Activated T-cell treated with anti-CD3 and anti-CD28 coated beads, Interleukin-2, amount 50 U/mL, for 1 hour (primary cell): ENCODE data around the gene SPACA4.

Experiments
- DNase-seq: peaks from one replicate; pipeline ENCODE4 v3.0.0-alpha.2; 2020

SPACA4 gene

DNA sequence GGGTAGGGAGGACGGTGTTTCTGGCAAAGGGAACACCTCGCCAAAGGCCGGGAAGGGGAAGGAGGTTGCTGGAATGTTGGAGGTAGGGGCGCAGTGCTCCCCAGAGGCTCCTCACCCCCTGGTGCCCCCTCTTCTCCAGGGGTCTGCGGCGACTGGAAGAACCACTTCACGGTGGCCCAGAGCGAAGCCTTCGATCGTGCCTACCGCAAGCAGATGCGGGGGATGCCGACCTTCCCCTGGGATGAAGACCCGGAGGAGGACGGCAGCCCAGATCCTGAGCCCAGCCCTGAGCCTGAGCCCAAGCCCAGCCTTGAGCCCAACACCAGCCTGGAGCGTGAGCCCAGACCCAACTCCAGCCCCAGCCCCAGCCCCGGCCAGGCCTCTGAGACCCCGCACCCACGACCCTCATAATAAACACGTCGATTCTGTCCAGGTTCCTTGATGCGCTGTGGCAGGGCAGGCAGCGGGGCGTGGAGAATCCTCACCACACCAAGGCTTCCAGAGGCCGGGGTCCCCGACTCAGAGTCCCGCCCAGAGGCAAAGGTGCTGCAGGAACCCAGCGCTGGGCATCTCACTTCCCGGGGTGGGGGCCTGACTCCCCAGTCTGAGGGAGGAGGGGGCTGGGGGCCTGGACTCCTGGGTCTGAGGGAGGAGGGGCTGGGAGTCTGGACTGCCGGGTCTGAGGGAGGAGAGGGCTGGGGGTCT lies 7.4 kb upstream of the SPACA4 start:
- DNase-seq, result no peak

DNA sequence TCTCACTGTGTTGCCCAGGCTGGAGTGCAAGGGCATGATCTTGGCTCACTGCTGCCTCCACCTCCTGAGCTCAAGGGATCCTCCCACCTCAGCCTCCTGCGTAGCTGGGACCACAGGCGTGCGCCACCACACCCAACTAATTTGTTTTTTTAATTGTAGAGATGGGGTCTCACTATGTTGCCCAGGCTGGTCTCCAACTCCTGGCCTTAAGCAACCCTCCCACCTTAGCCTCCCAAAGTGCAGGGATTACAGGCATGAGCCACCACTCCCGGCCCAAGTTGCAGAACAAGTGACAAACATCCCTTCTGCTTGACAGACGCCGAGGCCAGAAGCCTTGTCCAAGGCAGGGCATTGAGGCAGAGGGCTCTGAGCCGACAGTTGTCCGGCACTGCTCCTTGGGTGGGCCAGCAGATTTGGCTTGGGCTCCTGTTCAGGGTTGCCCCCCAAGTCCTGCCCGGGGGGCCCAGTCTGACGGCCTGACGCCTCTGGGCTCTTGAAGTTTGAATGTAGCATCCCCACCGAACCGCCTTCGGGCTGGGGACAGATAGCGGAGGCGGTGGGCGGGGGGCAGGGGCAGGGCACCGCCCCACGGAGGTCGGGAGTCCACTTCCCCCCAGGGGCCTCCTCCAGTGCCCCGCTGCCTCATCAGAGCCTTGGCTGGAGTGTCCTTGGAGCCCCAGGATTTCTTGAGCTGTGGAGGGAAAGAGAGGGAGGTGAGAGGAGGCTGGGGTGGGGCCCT lies 5.7 kb upstream of the SPACA4 start:
- DNase-seq, result no peak

DNA sequence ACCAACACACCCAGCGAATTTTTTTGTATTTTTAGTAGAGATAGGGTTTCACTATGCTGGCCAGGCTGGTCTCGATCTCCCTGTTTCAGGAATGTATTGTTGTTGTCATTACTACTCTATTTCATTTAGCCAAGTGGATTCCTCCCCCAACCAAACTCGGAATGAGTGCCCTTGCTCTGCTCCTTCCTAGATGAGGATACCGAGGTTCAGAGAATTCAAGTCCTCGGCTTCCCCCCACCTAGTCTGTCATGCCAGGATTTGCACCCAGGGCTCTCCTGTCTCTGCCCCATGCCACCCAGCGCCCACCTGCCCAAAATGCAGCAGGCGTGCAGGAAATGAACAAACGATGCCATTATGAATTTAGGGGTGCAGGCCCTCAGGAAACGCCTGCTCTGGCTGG lies 3.5 kb upstream of the SPACA4 start:
- DNase-seq, result no peak

DNA sequence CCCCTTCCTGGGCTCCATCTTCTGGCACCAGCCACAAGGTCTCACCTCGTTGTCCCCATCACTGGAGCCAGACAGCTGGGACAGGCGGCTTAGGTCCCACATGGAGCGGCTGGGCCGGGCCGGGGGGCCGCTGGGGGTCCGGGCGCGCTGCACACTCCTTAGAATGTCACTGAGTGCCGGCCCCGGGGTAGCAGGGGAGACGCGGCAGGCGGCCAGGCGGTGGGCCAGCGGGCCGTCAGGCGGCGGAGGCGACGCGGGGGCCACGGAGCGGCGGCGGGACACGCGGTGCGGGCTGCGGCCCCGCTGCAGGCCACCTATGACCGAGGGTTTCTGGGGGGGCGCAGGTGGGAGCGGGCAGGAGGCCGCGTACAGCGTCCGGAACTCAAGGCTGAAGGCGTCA lies 3.1 kb upstream of the SPACA4 start:
- no peak for DNase-seq

DNA sequence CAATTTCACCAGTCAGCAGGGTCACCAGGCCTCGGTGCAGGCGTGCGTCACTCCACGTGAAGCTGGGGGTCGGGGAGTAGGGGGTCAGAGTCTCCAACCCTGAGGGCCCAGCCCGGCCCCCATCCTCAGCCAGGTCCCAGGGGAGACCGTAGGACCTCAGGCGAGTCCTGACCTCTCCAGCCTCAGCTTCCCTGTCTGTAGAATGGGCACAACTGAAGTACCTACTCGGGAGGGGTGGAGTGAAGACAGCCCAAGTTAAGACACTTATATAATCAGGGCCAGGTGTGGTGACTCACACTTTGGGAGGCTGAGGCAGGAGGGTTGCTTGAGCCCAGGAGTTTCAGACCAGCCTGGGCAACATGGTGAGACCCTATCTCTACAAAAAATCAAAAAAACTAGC lies 2.7 kb upstream of the SPACA4 start:
- DNase-seq, result no peak

DNA sequence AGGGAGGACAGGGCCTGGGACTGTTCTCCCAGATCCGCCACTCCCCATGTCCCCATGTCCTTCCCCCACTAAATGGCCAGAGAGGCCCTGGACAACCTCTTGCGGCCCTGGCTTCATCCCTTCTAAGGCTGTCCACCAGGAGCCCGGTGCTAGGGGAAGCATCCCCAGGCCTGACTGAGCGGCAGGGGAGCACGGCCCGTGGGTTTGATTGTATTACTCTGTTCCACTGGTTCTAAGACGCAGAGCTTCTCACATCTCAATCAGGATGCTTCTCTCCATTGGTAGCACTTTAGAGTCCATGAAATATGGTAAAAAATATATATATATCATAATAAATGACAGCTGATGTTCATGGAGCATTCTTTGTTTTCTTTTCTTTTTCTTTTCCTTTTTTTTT lies 815 bp downstream of the SPACA4 start:
- DNase-seq, result no peak

DNA sequence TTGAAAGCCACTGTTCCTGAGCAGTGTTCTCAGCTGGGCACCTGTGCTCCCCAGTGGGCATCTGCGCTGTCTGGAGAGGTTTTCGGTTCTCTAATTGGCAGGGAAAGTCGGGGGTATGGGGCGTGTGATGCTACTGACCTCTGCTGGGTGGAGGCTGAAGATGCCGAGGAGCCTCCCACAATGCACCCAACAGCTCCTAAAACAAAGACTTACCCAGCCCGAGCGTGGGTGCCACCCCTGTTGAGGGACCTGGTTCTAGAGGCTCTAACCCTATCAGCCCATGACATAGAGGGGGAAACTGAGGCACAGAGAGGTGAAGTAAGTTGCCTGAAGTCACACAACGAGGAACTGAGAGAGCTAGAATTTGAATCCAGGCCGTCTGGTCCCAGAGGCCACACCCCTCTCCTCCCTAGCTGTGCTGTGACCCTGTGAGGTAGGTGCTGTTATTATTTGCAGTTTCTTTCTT lies 2.3 kb downstream of the SPACA4 start:
- peak; percentile 60 for DNase-seq

DNA sequence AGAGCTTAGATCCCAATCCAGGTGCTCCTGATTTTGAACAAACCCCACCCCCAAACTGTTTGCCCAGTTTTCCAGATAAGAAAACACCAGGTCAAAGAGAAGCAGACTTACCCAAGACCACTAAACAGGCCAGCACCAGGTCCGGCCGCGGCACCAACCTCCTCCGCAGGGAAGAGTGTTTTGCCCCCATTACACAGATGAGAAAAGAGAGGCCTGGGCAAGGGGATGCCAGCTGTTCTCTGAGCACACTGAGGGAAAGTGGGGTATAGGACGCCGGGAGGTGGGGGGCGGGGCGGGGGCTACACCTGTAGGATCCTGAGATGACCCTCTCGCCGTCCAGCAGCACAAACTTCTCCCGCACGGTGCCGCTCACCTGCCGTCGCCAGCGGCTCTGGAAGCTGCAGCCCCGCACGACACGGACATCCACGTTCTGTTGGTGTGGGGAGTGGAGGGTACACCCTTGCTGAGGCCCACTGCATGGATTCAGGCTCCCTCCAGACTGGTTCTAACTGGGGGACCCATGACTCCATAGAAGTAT lies 3.1 kb downstream of the SPACA4 start:
- no peak for DNase-seq

DNA sequence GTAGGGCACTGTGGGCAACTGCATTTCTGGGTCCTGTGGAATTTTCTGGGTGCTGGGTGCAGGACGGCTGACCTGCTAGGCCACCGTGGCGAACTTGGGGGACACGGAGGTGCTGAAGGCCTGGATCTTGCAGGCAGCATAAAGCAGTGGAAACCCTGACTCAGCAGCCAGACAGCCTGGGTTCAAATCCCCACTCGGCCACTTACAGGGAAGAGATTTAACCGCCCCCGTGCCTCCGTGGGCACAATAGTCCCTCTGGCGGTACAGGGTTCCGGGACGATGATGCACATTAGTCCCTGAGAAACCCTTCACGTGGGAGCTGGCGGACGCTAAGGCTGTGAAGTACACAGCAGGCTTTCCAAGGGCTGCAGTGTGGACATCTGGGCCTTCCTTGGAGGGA lies 5.3 kb downstream of the SPACA4 start:
- no peak for DNase-seq

DNA sequence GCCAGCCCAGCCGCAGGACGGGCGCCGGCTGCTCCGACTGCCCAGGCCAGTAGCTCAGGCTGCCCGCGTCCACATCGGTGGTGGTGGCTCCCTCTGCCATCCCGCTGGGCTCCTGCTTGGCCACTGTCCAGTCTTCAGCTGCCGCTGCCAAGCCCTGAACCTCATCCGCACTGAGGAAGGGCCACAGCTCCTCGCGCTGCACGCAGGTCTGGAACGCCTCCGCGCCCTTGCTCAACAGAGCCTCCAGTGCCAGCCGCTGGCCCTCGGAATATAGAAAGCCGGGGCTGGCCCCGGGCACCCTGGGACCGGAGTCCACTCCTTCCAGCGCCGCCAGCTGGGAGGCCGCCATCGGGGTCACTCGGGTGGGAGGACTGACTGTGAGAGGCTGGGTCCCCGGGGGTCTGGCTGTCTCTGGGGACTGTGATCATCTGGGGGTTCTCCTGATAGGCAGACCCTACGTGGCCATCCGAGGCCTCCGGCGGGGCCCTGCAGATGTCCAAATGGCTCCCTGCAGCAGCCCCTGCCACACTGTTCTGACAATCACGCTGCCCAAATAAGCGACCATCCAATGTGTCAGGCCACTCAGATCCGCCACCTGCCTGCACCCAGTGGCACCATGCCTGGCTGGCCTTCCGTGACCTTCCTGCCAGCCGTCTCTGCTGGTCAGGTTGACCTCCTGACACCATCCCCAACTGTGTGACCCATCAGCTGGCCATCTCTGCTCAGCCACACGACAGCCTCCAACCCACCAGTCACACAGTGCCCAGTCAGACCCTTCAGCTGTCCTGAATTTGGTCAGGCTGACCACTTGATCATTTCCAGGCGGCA lies 6.7 kb downstream of the SPACA4 start:
- DNase-seq, result no peak

DNA sequence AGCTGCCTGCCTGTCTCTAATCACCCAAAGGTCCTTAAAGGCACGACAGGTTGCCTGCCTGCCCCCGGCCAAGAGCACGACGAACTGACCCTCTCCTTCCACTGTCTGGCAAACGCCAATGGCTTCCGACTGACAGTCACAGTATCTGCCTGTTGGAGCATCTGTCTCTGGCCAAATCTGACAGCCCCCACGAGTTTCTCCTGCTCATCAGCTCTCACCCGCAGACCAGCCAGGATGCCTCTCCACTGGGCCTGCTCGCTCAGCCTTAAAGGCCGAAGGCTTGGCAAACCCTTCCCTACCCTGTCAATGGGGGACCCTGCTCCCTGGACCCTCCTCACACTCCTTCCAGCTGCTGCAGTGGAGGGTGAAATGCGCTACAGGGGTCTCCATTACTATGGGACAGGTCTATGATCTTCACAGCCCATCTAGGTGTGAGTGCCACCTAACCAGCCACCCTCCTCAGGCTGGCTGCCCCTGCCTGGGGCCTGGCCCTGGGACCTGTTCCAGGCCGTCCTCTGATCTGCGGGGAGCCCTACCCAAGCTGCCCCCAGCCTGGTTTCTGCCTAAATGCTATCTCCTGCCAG lies 7.4 kb downstream of the SPACA4 start:
- DNase-seq, result no peak

DNA sequence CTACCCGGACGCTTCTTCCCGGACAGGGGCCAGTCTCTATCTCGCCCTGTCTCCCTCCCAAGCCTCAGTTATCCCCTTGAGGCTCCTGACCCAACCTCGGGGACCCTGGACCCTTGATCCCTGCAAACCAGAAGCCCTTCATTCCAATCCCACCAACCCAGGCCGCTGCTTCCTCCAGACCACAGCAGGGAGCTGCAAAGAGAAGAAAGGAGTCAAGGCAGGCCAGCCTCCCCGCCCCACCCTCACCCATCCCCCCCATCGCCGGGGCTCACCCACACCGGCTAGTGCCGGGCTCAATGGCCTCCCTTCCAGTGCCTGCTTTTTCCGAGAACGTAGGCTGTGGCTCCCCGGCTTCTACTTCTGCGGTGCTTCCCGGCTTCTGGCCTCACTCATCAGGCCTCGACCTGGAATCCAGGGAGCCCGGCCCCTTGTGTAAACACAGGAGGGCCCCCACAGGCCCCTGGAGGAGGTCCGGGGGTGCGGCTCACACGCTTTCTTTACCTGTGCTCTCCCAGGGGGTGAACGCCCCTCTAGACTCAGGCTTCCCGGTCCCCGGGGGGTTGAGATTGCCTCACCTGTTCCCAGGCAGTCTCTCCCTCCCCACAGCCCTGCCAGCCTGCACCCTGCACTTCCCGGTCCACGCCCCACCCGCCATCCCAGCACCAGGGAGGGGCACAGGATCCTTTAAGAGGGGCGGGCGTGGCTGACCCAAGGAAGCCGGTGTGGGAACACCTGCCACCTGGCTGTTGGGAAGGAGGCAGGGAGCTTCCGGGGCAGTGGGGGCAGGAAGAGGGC lies 8.1 kb downstream of the SPACA4 start, which contains the start of gene FAM83E:
Gene FAM83E (minus strand): TSS at position 641 of the 795 bp plus-strand sequence. CDS start 1,704 bp downstream, outside the sequence.
- no peak for DNase-seq

DNA sequence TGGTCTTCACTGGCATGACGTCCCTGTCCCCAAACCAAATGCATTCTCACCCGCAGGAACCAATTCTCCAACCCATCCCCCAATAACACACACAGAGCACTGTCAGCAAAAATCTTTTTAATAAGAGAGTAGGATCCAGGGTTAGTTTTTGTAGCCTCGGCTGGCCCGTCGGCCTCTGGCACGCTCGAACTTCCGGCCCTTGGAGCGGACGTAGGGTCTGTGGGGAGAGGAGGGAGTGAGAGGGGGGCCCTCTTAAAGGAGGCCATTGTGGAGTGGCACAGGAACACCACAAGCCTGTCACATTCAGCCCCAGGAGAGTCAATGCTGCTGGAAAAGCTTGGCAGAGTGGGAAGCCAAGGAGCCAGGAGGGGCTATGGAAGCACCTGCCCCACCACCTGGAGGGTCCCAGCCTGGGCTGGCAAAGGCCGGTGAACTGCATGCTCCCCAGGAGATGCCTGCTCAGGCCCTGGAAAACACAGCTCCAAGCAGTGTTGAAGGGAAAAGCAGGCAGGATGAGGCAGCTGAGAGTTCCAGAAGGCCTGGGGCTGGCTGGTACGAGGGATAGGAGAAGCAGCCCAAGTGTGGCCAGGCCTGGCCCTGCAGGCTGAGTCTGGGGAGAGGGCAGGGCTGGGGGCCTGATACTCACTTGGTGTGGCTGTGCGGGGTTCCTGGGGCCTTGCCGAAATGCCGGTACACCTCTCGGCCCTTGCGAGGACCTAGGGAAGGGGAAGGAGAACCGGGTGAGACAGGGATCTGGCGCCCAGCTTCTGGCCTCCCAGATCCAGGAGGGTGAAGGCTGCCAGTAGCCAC lies 8.9 kb downstream of the SPACA4 start:
- DNase-seq, result no peak

DNA sequence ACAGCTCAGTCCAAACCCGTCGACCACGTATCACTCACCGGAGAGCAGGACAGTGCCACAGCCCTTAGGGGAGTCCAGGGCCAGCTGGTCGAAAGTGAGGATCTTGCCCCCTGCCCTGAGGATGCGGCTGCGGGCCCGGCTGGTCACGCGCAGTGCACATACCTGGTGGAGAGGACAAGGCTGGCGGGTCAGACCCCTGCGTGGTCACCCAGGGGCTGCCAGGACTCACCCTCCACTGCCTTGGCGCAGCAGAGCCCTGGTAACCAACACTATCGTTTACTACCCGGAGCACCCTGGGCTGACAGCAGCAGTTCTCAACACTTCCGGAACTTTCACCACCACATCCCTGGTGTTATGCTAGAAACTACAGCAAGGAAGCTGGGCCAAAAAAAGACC lies 9.5 kb downstream of the SPACA4 start:
- DNase-seq, result no peak

DNA sequence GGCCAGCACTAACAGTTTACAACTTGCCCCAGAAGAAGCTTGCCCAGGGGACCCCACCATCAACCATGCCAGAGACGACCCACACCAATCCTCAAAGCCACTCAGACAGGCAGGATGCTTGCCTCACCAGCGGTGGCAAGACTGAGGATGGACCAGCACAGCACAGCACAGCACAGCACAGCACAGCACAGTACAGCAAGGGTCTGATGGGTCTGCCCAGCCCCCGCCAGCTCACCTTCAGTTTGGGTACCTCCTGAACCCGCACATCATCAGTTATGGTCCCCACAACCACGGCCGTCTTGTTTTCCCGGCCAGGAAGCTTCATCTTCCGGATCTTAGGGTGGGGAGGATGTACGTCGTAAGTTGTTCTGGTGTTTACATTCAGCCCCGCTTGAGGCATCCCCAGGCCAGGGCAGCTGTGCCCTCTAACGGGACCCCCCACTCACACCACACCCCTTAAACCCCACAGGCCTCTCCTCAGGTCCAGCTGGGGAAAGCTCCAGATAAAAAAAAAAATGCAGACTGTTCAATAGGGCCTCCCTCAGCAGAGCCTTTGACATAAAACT lies 10.0 kb downstream of the SPACA4 start:
- DNase-seq, result no peak

DNA sequence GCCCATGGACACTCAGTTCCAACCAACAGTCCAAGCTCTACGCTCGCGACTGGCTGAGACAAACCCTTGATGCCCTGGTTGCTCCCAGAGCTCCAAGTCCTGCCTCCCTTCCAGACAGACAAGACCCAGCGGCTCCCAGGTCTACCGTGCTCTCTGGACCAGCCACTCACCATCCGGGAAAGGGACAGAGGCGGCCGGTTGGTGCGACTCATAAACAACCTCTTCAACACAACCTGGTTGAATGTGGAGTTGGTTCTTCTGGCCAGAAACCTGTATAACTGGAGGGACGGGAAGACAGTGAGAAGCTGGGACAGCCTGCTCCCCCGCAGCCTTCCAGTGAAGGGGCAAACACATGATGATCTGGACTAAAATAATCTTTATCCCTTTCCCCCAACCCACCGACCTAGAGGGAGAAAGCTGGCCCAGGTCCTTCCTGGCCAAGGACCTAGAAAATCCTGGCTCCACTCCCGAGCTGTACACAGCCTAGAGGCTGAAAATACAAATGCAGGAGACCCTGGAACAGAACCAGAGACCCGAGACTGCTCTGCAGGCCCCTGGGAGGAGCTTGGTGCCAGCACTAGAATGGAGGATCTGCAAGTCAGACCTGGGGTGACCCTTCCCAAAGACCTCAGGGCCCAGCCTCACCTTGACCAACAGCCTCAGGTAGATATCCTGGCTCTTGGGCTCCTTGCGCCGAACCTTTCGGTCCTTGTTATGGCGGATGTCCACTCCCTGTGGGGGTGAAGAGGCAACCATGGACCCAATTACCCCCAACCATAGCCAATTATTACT lies 10.8 kb downstream of the SPACA4 start:
- DNase-seq, result no peak

DNA sequence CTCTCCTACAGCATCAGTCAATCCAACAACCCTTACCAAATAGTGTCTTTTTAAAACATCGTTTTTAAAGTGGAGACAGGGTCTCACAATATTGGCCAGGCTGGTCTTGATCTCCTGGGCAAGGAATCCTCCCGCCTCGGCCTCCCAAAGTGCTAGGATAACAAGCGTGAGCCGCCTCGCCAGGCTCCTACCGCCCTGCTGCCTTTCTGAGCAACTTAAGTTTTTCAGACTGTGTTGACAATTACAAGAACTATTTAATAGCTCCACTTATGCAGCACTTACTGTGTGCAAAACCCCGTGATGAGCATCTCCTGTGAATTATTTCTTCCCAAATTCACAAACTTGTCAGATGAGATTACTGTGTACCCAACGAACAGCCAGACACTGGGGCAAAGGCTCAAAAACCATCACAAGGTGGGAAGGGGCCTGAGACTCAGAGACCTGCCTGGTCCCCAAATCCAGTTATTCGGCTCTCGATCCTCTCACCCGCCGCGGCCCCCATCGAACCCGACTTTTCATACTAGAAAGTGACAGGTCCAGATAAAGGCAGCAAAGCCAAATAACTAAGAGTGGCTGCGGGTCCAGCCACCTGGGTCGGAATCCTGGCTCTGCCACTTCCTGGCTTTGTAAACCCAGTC lies 11.9 kb downstream of the SPACA4 start:
- no peak for DNase-seq

DNA sequence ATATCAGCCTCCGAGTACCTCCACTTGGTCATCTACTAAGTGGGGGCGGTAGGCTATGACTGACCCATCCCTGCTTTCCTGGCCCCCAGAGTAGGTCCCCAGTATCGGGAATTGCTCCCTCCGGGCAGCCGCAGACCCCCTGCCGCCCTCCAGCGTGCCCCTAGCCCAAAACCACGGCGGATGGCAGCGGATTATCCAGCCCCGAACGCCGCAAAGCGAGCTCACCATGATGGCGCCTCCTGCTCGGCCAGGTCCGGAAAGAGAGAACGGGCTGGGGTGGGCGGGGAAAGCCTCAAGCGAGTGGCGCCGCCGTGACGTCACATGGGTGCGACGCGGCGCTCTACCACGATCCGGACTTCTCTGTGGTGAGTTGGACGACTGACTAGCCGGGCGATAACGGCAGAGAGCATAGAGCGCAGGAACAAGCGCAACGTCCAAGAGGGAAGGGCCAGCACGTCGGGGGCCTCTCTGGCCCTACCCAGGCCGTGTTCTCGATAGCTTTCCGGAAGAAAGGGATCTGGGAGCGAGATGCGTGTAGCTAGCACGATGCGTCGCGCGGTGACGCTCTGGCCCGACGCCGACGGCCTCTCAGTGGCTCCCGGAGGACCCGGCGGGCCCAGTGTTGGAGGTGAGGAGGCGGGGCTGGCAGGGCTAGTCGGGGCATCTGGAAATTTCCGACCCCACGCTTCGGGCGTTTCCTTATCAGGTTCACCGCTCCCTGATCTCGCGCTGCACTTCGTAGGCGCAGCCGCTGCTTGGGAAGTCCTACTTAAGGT lies 12.6 kb downstream of the SPACA4 start, which contains the start of the genes RPL18 and SPHK2:
Gene RPL18 (minus strand): TSS at position 263 of the 776 bp plus-strand sequence. CDS start 35 bp downstream, at position 228.
Gene SPHK2 (plus strand): TSS at position 591 of the 776 bp plus-strand sequence. CDS start 1,009 bp downstream, outside the sequence.
- peak; percentile 95 for DNase-seq
